Astrocyte of the hippocampus (primary cell): ENCODE results near the gene MORN3.

Experiments
- DNase-seq: peaks from one replicate; pipeline ENCODE4 v3.0.0; 2011; ENCODE audit warnings: low read depth, low spot score

MORN3 gene

GRCh38 chr12:121602766-121603165 lies 66.7 kb downstream of the MORN3 start:
- no peak for DNase-seq

- DNase-seq, result no peak
These were observed 68.6 kb downstream of the MORN3 start for GRCh38 chr12:121600702-121601336.
